Fibroblast of skin of right quadriceps (primary cell): ENCODE measurements around the gene INS.
A peak's percentile ranks its signal among the peaks of the same experiment; 100 is the strongest.

Source experiments
- DNase-seq: peaks from one replicate; pipeline ENCODE4 v3.0.0-alpha.2; 2013

Gene INS

GRCh38 chr11:2143799-2144543 lies 17.0 kb downstream of the INS start:
- DNase-seq = no peak

GRCh38 chr11:2143477-2143798 lies 17.6 kb downstream of the INS start:
- DNase-seq = no peak

DNA sequence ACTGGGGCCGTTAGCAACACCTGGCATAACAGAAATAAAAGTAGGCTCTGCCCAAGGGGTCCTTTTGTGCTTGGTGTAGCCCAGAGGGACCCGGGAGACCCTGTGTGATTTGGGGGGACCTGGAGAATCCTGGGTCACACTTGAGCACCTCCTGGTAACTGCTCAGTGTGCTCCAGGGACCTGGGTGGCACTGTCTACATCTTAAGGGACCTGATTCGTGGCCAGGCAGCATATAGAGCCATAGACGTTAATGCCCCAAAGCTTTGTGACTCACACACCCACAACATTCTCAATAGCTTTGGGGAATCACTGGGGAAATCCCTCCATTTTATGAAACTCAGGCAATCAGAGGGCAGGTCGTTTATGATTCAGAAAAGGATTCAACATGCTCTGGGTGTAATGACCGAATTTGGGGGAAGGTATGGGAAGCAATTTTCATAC lies 18.2 kb downstream of the INS start:
- DNase-seq = peak; percentile 47

DNA sequence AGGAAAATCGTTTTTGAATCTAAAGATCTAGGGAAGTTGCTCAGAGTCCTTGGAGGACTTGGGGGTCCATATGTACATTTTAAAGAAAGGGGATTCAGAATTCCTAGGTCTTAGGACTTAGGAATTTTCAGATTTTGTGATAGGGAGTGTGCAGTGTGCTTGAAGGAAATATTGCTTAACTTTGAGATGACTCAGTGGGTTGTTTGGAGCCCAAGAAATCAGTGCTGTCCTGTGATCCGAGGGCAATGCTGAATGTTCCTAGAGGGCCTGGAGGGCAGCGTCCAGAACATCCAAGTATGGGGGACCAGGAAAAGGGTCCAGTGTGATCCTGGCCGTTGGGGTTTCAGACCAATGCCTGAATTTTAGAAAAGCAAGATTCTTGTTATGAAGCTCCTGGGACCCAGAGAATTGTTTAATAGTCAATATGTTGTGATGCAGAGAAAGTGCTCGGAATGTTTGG lies 18.7 kb downstream of the INS start:
- no peak for DNase-seq

DNA sequence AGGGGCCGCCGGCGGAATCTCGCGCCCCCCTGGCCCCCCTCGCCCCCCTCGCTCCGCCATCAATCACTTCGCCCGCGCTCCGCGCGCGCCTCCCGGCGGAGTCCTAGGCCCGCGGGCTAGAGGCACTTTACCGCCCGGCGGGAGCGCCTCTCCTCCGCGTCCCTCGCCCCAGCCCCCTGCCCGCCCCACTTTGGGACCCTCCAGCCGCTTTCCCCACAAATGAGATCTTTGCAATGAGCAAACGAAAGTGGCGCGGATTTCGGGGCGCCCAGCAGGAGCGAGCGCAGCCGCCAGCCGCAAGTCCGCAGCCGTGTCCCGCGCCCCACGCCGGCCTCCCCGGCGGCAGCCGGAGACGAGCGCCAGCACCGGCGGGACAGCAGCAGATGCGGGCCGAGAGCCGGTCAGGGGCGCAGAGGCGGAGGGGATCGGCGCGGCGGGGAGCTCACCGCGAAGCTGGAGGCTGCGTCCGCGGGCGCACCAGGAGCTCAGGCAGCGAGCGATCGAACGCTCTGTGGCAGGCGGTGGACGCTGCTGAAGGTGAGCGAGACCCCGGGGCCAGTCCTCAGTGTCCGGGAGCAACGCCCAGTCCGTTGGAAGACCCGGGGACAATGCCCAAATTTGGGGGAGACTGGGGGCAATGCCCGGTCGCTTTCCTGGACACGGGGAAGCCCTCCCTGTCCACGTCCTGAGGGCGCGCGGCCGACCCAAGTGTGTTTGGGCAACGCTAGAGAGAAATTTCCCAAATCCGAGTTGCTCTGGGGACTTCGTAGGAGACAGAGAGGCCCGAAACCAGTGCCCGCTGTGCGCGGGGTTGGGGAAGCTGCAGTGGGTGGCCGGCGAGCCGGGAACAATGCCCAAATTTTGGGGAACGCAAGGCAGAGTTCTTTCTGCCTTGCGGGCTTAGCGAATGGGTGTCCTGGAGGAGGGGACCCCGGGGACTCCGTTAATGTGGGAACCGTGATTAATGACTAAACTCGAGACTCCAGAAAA lies 20.3 kb downstream of the INS start:
- no peak for DNase-seq

DNA sequence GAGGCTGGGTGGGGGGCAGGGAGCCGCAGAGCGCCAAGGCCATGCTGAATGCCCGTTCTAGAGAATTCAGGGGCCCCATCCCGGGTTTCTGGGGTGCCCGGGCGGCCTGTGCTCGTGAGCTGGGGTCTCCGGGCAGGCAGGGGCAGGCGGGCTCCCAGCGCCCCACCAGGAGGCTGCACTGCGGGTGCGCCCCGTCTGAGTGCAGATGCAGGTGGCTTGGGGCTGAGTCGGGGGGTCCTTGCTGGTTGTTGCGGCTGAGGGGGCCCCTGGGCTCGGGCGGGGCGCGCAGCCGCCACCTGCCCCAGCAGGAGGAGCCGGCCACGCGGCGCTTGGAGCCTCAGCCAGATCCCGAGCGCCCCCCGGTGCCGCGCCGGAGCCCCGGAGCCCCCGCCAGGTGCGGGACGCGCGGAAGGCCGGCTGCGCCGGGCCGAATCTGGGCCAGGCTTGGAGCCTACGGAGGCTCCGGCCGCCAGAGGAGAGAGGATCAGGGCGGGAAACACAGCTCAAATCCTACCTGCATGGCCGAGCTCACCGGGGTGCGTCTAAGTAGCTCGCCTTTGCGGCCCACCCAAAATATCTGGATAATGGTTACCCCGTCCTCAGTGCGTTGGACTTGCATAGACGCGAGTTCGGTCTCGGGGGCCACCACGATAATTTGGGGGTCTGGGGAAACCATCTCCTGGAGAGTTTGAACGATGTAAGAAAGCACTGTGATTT lies 21.2 kb downstream of the INS start:
- DNase-seq = no peak

DNA sequence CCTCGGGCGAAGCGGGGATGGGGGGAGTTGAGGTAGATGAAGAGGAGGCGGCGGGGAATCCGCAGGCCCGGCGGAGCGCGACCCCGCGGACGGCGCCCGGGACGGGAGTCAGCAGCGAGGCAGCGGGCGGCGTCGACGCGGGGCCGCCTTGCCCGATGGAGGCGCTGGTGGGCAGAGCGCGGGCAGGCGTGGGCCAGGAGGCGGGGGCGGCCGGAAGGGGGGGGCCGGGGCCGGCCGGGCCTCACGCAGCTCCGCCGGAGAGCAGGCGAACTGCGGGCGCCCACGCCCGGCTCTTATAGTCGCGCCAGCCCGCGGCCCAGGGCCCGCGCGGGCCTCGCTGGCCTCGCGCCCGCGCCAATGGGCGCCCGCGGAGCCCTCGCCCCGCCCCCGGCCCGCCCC lies 21.9 kb downstream of the INS start, which contains the start of gene IGF2:
TSS of gene IGF2 (minus strand) at position 267 of the 399 bp plus-strand sequence. CDS start 3,866 bp downstream, outside the sequence.
- no peak for DNase-seq

DNA sequence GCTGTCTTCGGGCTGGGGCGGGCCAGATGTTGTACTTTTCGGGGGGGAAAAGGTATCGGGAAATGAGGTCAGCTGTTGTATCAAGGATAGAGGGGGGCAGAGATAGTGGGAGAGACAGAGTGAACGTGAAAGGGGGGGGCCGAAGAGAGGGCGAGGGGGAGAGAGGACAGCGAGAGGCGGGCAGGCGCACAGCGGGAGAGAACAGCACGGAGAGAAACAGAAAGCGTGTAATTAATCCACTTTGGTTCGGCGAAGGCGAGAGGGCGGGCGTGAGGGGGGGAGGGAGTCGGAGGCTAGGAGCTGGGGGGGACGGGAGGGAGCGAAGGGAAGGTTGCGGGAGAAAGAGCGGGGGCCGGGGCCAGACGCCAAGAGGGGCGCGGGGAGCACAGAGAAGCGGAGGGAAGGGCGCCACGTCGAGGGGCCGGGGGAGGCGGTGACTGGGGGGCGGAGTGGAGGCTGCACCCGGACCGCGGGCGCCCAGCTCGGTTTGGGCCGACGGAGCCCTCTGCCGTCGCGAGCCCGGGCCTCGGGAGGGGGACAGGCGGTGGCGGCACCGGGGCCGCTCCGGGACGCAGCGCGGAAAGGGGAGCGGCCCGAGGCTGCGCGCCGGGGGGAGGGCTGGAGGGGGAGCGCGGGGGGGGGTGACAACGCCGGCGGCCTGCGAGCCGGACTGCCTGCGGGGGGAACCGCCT lies 22.4 kb downstream of the INS start:
- DNase-seq = no peak

- no peak for DNase-seq
These were observed 23.0 kb downstream of the INS start for GRCh38 chr11:2138068-2138430.

GRCh38 chr11:2137202-2138067 lies 23.6 kb downstream of the INS start:
- DNase-seq = peak; percentile 23

DNA sequence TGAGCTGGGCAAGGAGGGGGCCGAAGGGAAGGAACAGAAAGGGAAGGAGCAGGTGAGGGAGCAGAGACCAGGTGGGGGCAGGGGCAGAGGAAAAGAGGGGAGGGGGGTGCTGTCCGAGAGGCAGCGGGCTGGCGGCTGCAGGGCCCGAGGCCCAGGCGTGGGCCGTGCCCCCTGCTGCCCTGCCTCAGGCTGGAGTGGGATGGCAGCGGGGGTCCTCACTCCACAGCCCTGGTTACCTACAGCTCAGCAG lies 24.1 kb downstream of the INS start:
- DNase-seq = no peak

GRCh38 chr11:2136209-2136951 lies 24.6 kb downstream of the INS start:
- DNase-seq = no peak

DNA sequence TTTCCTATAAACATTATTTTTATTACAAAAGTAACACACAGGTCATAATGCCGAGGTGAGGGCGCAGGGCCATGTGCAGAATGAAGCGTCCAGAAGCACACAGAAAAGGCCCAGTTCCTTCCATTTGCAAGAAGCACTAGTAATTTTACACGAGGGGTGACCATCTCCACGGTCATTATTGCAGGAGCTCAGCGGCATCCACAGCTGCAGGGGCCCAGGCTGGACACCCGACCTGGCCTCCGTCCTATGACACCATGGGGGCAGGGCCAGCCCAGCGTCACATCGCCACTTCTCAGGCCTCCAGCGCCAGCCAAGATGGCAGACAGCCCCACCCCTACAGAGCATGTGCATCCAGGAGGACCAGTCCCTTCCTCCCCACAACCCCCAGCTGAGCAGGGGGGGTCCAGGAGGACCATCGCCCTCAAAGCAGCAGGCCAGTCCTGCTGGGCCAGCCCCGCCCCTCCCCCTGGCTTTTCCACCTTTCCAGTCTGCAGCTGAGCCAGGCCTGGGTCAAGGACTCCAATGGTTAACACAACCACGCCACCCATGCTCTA lies 25.3 kb downstream of the INS start:
- DNase-seq = no peak

DNA sequence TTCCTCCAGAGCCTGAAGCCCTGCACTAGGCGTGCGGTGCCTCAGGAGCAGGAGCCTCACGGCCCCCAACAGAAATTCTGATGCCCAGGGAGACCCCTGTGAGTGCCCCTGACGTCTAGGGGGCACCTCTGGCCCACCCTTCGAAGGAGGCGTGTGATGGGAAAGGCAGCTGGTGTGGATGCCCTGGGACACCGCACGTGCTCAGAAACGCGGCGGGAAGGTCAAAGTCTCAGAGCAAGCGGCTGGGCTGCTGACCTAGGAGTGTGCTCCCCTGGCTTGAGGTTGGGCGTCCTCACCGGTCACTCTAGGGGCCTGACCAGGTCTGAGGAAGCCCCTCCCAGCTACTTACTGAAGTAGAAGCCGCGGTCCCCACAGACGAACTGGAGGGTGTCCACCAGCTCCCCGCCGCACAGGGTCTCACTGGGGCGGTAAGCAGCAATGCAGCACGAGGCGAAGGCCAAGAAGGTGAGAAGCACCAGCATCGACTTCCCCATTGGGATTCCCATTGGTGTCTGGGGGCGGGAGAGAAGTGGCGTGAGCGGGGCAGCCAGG lies 25.9 kb downstream of the INS start:
- no peak for DNase-seq

DNA sequence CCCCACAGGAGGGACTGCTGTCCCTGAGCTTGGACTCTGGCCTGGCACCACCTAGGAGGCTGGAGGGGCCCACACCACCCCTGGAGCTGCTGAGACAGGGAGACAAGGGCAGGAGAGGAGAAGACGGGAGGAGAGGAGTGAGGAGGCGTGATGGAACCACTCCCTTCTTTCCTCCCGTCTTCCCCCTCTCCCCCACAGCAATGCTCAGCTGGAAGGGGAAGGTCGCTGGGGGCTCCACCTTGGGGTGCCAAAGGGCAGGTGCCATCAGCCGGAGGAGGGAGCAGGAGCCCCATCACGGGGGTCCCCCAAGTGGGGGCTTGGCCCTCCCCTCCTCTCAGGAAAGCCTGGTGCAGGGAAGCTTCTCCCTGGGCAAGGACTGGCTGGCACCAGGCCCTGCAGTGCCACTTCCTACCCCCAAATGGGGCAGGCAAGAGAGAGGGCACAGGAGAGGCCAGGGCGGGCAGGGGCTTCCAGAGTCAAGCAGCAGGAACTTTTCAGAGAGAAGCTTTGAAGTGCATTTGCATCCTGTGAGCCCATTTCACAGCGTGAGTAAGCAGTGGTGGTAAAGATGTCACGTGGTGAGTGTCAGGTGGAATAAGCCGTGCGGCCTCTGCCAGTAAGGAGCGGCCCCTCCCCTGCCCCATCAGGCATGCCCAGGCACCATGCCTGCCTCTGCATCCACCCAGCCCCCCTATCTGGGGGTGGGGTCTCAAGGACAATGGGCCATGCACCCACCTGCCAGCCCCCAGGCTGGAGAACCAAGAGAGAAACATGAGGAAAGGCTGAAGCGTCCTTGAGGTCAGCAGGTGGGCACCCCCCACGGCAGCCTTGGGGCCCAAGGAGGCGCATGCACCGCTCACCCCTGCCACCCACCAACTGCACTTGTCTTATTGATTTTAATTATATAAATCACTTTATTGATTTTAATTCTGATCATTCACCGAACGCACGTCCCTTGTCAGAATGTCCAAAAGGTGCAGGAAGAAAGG lies 26.7 kb downstream of the INS start:
- DNase-seq = no peak

DNA sequence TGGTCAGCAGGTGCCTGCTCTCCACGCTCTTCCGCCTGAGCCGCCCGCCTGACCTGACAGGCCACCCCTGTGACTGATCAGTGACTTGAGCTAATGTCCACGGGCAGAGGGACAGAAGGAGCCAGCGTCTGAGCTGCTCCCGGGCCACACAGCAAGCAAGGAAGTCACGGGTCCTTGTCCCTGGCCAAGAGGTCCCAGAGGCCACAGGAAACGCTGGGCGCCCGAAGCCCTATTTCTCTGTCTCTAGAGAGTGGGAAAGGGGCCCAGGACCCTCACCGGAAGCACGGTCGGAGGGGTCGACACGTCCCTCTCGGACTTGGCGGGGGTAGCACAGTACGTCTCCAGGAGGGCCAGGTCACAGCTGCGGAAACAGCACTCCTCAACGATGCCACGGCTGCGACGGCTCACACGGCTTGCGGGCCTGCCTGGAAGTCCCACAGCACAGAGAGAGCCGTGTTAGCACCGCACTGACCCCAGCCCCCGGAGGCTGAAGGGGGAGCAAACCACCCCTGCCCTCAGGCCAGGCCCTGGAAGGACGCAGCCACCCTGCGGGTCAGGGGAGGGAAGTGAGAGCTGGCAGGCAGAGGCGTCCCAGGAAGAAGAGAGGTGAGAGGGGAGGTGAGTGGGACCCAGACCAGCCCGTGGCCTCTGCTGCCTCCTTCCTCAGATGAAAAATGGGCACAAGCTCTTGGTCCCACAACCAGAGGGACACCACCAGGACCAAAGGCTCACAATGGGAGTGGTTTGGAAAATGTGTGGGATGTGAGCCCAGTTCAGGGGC lies 27.6 kb downstream of the INS start:
- DNase-seq = no peak

- DNase-seq = no peak
These were observed 28.2 kb downstream of the INS start for GRCh38 chr11:2132874-2133240.

- DNase-seq = no peak
These were observed 28.8 kb downstream of the INS start for GRCh38 chr11:2132246-2132645.
